DMS153 treated with DMSO at 0.1 percent for 48 hours (cell line): ENCODE data around the gene KRTAP21-1.
"Not testable (repeated sequence)": the region's sequence is repeated elsewhere in the genome, so short reads cannot be mapped to it uniquely, and the experiment has no call there.

ENCODE experiments used
- DNase-seq: peaks from one replicate; lab custom pipeline; 2025; ENCODE audit not compliant: unreplicated experiment; lab: John Stamatoyannopoulos, UW

Gene KRTAP21-1

DNA sequence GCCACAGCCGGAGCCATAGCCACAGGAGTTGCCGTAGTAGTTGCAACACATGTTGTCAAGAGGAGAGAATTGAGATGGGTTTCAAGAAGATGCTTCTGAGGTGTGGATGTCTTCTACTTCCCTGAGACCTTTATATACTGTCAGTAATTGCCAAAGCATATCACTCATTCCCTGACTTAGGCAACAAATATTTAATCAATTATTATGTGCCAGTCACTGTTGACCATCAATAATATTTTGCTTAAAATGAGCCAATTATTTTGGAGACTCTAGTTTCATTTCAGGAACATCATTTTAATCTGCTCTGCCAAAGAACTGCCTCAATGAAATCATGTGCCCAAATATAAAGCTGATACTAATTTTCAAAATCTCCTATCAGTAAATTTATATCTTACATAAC, at the start of gene KRTAP21-1:
TSS of gene KRTAP21-1 (minus strand) at position 101 of the 400 bp plus-strand sequence. CDS start at position 51, 50 bp downstream.
- not testable (repeated sequence) for DNase-seq

DNA sequence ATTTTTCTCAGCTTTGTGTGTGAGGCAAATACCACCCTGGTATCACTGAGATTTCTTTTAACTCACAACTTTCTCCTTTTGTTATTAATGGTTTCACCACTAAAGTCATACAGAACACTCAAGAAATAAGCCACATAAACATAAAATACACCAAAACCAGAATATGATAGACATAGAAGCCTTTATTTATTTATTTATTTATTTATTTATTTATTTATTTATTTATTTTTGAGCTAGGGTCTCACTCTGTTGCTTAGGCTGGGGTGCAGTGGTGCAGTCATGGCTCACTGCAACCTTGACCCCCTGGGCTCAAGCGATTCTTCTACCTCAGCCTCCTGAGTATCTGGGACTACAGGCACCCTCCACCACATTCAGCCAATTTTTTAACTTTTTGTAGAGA, 45.4 kb upstream of the KRTAP21-1 start:
- DNase-seq, result no peak

DNA sequence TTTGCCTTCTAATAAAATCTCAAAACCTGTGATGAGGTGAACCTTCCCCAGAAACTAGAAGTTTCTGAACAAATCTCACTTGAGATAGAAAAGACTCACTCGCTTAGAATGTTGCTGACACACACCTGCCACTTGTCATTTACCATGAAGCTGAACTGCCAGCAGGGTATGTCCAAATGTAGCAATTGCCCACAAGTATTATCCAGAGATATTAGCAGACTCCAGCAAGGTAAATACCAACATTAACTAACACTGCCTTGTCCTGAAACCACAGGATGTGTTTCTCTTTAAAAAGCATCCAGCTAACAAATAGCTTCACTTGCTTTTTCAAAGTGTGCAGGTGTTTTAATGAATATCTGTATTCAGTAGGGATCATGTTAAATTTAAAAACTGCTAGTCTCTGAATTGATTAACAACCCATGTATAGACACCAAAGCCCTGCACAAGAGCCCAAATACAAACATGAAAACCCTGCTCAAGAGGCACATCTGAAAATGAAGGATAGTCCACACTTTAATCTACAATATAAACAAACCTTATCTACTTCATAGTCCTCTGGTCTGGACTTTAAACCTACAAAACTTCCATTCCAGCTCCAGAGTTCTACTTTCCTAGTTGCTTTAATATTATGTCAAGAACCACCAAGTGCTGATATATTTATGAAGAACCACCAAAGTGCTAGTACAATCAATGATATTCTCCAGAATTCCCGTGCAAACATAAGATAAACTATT, 38.5 kb upstream of the KRTAP21-1 start:
- DNase-seq, result no peak

DNA sequence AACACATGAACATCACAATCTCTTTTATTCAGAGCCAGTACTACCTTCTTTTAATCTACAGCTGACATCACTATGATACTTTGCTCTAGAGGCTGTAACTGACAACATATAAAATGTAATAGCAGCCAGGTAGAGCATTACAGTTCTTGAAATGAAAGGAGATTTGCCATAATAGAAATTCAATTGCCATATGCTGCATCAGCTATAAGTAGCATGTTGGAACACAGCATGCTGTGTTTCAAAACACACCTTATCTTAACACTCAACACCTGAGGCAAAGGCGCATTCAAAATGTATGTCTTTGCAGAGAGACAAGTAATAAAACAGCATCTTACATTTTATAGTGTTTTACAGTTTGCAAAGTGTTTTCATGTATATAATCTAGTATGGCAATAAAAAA, 24.0 kb upstream of the KRTAP21-1 start:
- no peak for DNase-seq

DNA sequence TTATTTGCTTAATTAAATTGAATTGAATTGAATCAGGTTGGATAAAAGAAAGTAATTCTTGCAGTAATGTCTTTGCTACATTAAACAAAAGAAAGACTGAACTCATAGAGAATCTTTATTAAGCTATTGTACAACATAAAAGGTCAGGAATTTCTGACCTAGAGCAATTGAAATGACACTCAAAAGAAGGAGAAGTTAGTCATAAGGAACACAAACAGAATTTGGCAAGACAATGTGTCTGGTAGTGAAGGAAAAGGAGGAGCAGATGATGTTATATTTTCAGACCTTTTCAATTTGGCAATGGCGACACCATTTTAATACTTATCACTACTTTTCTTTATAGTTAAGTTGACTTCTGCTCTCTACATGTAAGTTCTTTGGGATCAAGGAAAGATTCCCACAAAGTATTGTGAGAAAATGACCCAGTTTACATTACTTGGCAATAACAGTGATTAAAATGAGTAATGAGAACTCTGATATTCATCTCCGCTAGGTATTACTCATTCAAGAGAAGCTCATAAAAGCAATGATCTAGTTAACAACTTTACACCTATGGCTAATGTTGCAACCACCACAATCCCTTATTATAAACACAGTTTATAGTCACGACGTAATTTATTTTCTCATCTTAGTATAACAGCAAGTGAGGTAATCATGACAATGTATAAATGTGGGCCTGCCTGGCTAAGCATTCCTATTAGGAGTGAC, 14.7 kb upstream of the KRTAP21-1 start:
- no peak for DNase-seq

DNA sequence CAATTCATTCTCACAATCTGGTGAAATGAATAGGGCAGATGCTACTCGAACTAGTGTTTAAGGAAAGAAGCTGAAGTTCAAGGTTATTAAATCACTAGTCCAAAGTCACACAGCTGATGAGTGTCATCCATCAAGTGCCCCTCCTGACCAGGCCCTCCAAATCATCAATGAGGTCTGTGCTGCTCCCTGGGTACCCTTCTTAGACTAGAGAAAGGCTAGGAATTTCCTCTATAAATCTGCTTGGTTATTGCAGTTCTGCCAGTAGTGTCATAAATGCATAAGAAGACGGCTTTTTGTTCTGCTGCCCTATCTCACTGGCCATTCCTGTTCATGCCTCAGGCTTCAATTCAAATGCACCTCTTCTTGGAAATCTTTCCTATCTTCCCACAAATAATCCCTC, 5.5 kb upstream of the KRTAP21-1 start:
- no peak for DNase-seq

DNA sequence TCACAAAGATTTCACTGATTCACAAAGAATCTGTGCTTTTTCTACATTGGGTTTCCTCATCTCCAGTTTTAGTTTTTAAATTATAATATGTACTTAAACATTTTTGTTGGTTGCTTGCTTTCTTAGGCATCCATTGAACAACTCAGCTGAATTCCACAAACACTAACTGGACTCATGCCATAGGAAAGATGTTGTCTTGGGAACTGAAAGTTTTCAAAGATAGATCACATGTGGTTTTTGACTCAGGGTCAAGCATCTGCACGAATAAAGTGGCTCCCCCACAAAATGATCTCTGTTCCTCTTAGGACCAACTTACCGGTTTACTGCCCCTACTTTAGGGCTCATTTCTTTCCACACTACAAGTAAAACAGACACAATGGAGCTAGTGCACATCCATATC, 3.1 kb upstream of the KRTAP21-1 start:
- DNase-seq, result no peak

DNA sequence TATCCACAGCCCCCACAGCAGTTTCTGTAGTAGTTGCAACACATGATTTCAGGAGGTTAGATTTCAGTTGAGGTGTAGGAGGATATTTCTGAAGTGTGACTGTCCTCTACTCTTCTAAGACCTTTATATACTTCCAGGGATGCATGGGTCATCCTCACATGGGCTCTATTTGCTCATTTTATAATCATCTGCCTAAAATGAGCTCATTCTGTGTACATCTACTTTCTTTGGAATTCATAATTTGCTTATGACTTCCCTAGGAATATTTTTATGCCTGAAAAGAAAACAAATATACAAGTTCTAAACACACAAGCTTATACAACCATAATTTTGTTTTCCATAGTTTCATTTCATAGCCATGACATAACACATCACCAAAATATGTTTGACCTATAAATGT, 8.1 kb downstream of the KRTAP21-1 start, which contains the start of gene KRTAP21-2:
TSS of gene KRTAP21-2 (minus strand) at position 101 of the 400 bp plus-strand sequence. CDS start at position 44, 57 bp downstream.
- no peak for DNase-seq

DNA sequence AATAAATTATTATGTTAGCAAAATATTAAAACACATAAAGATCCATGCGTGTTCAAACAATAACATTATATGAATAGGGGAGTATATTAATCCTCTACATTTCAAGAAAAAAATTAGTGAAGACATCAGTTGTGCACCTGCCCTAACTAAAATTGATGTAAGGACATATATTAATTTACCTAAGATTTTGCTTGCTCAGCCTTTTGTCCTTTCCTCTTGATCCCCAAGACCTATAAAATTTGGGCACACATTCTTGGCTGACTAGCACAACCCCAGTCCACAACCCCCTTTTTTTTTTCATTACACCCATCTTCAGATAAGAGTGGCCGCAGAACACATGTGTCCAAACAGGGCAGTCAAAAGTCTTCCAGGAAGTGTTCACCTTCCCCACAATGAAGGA, 14.8 kb downstream of the KRTAP21-1 start:
- DNase-seq, result no peak

DNA sequence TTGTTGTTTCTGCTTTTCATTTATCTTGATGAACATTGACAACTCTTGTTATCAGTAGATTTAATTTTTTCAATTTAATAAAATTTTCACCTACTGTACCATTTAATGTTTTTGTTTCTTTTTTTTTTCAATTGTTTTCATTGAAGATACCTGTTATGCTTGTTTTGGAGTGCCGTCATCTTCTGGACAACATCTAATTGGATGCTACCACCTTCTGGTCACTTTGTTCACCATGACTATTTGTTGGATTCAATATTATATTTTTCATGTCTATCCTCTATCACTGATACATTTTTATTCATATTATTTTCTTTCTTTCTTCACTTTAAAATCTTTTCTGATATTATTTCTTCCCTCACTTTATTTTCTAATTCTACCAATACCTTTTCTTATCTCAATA, 22.2 kb downstream of the KRTAP21-1 start:
- DNase-seq, result no peak

DNA sequence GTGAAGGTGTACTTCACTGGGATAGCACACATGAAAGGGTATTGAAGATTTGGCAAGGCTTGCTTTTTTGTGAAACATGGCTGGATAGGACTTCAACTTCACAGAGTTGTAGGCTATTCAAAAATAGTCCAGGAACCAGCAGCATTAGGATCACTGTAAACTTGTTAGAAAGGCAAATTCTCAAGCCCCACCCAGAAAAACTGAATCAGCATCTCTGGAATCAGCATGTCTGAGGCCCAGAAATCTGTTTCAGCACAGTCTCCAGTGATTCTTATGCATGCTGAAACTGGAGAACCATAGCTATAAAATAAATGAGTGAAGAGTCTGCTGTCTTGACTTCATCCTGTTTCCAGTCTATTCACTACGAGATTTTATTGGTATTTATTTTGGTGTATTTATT, 28.5 kb downstream of the KRTAP21-1 start:
- no peak for DNase-seq

DNA sequence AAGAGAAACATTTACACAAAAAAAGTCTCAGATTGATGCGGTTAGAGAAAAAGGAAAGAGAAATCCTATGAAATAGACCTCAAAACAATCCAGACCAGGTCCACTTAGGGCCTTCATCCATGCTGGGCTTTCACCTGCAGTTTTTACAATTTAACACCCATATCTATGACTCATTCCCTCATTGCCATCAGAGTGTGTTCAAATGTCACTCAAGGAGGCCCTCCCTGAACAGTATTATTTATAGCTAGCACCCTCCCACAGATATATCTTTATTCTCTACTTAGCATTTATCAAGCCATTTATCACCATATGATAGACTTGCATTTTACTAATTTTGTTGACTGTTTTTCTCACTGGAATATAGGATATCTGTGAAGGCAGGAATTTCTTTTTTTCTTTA, 35.8 kb downstream of the KRTAP21-1 start:
- DNase-seq, result no peak

DNA sequence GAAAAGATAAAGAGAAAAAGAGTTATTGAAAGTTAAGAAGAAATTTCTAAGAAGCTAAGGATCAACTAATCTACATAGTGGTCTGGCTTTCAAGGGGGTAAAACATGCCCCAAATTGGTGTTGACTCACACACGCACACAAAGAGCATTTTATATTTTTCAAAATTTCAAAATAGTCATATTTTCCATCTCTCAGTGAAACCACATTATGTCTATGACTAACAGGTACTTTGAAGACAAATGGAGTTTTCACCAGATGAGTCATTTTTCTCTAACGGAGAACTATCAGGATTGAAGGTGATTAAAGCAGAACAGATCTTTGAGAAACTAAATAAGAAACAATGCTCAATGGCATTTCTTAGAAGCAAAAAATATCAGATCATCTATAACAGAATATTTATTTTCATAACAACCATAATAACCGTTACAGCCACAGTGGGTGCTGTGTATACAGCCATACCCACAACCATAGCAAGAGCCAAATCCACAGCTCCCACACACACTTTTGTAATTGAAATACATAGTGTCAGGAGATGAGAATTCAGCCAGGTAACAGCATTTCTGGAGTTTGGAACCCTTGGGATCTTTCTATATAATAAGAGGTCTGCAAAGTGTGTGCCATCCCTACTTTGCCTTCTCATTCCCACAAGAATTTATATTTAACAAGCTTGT, 36.9 kb downstream of the KRTAP21-1 start, which contains the start of gene KRTAP21-3:
TSS of gene KRTAP21-3 (minus strand) at position 539 of the 671 bp plus-strand sequence. CDS start at position 521, 18 bp downstream.
- no peak for DNase-seq

DNA sequence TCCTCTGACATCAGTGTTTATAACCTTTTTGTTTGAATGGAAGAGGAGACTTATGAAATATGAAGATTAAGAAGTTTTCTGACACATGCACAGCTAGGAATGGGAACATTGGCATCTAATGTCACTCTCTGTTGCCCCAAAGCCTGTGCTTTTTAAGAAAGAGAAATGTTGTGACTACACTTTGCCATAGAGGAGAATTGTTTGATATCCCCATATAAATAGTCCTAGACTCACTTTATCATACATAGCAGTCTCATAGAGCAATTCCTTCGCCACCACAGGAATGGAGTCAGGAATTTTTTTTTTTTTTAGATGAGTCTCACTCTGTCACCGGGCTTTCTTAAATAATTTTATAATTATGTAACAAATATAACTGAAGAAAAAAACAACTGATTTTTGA, 38.1 kb downstream of the KRTAP21-1 start:
- DNase-seq, result no peak

DNA sequence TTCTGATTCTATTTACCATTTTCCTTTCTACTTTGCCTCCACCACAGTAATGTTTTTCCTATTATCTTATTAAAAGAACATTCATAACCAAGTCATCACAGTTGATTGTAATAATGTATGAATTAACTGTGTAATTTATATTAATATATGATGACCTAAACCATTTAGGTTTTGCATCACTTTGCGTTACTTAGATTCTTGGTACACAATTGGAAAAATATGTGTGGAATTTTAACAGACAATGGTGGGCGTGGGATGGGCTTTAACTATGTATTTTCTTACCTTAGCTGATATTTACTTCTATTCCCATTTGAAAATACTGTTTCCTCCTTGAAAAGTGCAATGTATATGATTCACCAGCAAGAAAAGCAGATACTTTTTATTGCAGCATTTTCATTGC, 40.3 kb downstream of the KRTAP21-1 start:
- DNase-seq, result no peak

DNA sequence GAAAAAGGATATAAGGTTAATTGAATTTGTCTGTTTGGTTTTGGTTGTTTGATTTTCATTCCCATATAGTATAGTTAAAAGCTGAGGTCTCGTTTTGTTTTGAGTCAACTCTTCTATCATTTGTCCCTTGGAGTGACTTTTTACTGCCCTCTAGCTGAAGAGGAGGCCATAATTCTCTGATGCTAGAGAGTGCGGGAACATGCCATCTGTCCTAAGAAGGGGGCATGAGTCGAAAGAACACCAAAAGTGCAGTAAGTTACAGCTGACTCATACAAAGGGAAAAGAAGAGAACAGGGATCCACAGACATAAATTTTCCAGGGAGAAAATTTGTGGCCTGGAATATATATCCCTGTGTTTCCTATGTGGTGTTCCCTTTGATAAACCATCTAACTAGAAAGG, 40.8 kb downstream of the KRTAP21-1 start:
- DNase-seq, result no peak

DNA sequence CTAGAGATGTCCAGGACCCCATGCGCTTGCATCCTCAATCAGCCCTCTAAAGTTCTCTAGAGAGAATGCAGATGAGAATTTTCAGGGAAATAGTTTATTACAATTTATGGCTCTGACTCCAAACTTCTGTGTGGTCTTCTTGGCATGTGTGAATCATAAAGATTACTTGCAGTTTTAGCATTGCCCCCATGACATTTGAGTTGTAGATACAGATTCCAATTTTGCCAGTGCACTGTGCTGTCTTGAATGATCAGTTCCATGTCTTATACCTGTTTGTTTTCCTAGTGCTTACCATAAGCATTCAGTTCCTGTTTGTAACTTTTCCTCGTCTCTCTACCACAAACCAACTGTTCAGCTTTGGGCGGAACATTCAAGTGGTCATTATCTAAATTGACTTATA, 41.5 kb downstream of the KRTAP21-1 start:
- no peak for DNase-seq

DNA sequence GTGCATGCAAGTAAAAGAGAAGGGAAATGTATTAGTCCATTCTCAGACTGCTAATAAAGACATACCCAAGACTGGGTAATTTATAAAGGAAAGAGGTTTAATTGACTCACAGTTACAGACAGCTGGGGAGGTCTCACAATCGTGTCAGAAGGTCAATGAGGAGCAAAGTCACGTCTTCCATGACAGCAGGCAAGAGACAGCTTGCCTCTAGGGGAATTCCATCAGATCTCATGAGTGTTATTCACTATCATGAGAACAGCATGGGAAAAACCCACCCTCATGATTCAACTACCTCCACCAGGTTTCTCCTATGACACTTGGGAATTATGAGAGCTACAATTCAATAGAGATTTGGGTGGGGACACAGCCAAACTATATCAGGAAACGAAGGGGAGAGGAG, 44.7 kb downstream of the KRTAP21-1 start:
- no peak for DNase-seq

DNA sequence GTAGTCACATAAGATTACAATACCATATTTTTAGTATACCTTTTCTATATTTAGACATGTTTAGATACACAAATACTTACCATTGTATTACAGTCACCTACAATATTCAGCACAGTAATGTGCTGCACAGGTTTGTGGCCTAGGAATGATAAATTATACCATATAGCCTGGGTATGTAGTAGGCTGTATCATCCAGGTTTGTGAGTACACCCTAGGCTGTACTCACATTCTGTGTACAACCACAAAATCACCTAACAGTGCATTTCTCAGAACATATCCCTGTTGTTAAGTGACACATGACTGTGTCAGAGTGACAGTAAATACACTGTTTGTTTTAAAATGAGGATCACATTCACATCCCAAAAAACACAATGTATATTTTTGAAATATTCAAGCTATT, 47.8 kb downstream of the KRTAP21-1 start:
- DNase-seq, result no peak
